H1 (cell line): ENCODE results near the gene NDUFAF8. TPM values are rescaled to one million over a fixed set of nuclear protein-coding genes. Genes with fewer than 3 reads are reported as not detected.

Source experiments
- CTCF ChIA-PET: fragments of 300-600 bp; sonication (Branson Sonifier 250); formaldehyde crosslinking; loops from one replicate; lab custom pipeline; 2021; ENCODE audit not compliant: partially characterized antibody; lab: Charles Lee
- POLR2A ChIA-PET: fragments of 300-600 bp; sonication (Branson Sonifier 250); formaldehyde crosslinking; loops from one replicate; lab custom pipeline; 2021; ENCODE audit warnings: inconsistent platforms; ENCODE audit not compliant: partially characterized antibody; lab: Charles Lee
- DNase-seq, 2 experiments: peaks; one replicate each; pipeline versions ENCODE4 v3.0.0 to v3.0.0-alpha.2; 2010 to 2022; ENCODE audit warnings: low spot score in 2 of 2, low read depth in 1 of 2, mixed read lengths in 1 of 2
- FAIRE-seq: peaks from 2 replicates; lab custom pipeline; 2011; peaks lifted over from hg19 to GRCh38; lab: Jason Lieb, UNC
- H2AFZ ChIP-seq: 2 replicates; pipeline ENCODE4 v1.8.1; 2012; ENCODE audit warnings: low read length, inconsistent platforms
- H2AK5ac ChIP-seq: 2 replicates; pipeline ENCODE4 v1.6.1; 2013; ENCODE audit warnings: low read depth, low read length
- H2BK120ac ChIP-seq: replicated peaks from 2 replicates; pipeline ENCODE3; 2013; ENCODE audit warnings: low read depth, low read length, inconsistent platforms
- H2BK12ac ChIP-seq: 2 replicates; pipeline ENCODE4 v1.6.1; 2013; ENCODE audit warnings: low read depth, low read length
- H2BK15ac ChIP-seq: 2 replicates; pipeline ENCODE4 v1.6.1; 2013; ENCODE audit warnings: low read length
- H2BK20ac ChIP-seq: 2 replicates; pipeline ENCODE4 v1.6.1; 2013; ENCODE audit warnings: low read length
- H2BK5ac ChIP-seq: 2 replicates; pipeline ENCODE4 v1.6.1; 2013; ENCODE audit warnings: low read depth, low read length
- H3K14ac ChIP-seq: 2 replicates; pipeline ENCODE4 v1.6.1; 2013; ENCODE audit warnings: inconsistent platforms; ENCODE audit not compliant: insufficient read length
- H3K18ac ChIP-seq: 2 replicates; pipeline ENCODE4 v1.6.1; 2013; ENCODE audit warnings: low read length; ENCODE audit errors: extremely low read depth
- H3K23ac ChIP-seq: 2 replicates; pipeline ENCODE4 v1.6.1; 2013; ENCODE audit warnings: inconsistent platforms; ENCODE audit not compliant: insufficient read length
- H3K23me2 ChIP-seq: 2 replicates; pipeline ENCODE4 v1.6.1; 2013; ENCODE audit warnings: low read depth, low read length
- H3K27ac ChIP-seq: 2 replicates; pipeline ENCODE4 v1.6.1; 2011; ENCODE audit warnings: low read depth, low read length, inconsistent platforms
- H3K27me3 ChIP-seq, 4 experiments: replicated peaks in 1 of 4; 1 replicate in 1 of 4; 2 replicates in 3 of 4; pipeline versions ENCODE4 v1.6.1 to v1.8.1; 2011 to 2013; ENCODE audit warnings: low read length in 3 of 4, mild to moderate bottlenecking in 3 of 4, inconsistent platforms in 2 of 4, mixed read lengths in 2 of 4, moderate library complexity in 1 of 4; ENCODE audit not compliant: control insufficient read depth in 3 of 4, insufficient read depth in 3 of 4; ENCODE audit errors: extremely low read depth in 1 of 4
- H3K36me3 ChIP-seq, 4 experiments: 2 replicates each; pipeline versions ENCODE4 v1.6.1 to v1.8.1; 2011 to 2013; ENCODE audit warnings: mild to moderate bottlenecking in 4 of 4, low read length in 3 of 4, moderate library complexity in 2 of 4, control low read depth in 1 of 4, inconsistent platforms in 1 of 4; ENCODE audit not compliant: insufficient read depth in 4 of 4, control insufficient read depth in 2 of 4
- H3K4ac ChIP-seq: replicated peaks from 2 replicates; pipeline ENCODE3; 2013; ENCODE audit warnings: low read length, low read depth, mixed read lengths, inconsistent platforms; ENCODE audit not compliant: insufficient read length
- H3K4me1 ChIP-seq, 4 experiments: replicated peaks in 1 of 4; 1 replicate in 1 of 4; 2 replicates in 3 of 4; pipeline versions ENCODE4 v1.6.1 to v1.8.1; 2011 to 2013; ENCODE audit warnings: low read length in 3 of 4, inconsistent platforms in 2 of 4, mixed read lengths in 1 of 4; ENCODE audit not compliant: insufficient read depth in 4 of 4, control insufficient read depth in 3 of 4
- H3K4me2 ChIP-seq, 2 experiments: 2 replicates each; pipeline versions ENCODE4 v1.6.1 to v1.8.1; 2011 to 2013; ENCODE audit warnings: low read depth in 2 of 2, low read length in 2 of 2, control low read depth in 1 of 2, inconsistent platforms in 1 of 2, mild to moderate bottlenecking in 1 of 2; ENCODE audit not compliant: insufficient read depth in 1 of 2
- H3K4me3 ChIP-seq, 4 experiments: fragments of 200-600, 300-600 bp in 1 of 4; sonication (generic), shearing (Covaris generic), sonication (Bioruptor Twin) in 1 of 4; 2 replicates each; pipeline versions ENCODE4 v1.5.1 to v1.8.1; 2011 to 2016; ENCODE audit warnings: low read length in 4 of 4, low read depth in 3 of 4, control low read depth in 2 of 4, inconsistent platforms in 2 of 4, mild to moderate bottlenecking in 2 of 4, mixed read lengths in 1 of 4, moderate library complexity in 1 of 4; ENCODE audit not compliant: insufficient read depth in 2 of 4; ENCODE audit errors: extremely low read depth in 1 of 4
- H3K56ac ChIP-seq: replicated peaks from 2 replicates; pipeline ENCODE3; 2013; ENCODE audit warnings: low read depth, mild to moderate bottlenecking, mixed read lengths, low read length, inconsistent platforms; ENCODE audit not compliant: insufficient read length
- H3K79me1 ChIP-seq: 2 replicates; pipeline ENCODE4 v1.6.1; 2013; ENCODE audit warnings: low read depth, low read length, control low read depth
- H3K79me2 ChIP-seq, 2 experiments: 2 replicates each; pipeline versions ENCODE4 v1.6.1 to v1.8.1; 2012 to 2013; ENCODE audit warnings: low read length in 2 of 2, mild to moderate bottlenecking in 2 of 2, inconsistent platforms in 1 of 2; ENCODE audit not compliant: insufficient read depth in 2 of 2, control insufficient read depth in 1 of 2
- H3K9ac ChIP-seq, 4 experiments: replicated peaks in 1 of 4; 1 replicate in 1 of 4; 2 replicates in 3 of 4; pipeline versions ENCODE4 v1.6.1 to v1.8.1; 2011 to 2013; ENCODE audit warnings: low read depth in 3 of 4, low read length in 3 of 4, control low read depth in 2 of 4, mild to moderate bottlenecking in 2 of 4, moderate library complexity in 2 of 4, inconsistent platforms in 1 of 4; ENCODE audit errors: extremely low read depth in 1 of 4
- H3K9me3 ChIP-seq, 2 experiments: 2 replicates each; pipeline versions ENCODE4 v1.6.1 to v1.8.1; 2012 to 2013; ENCODE audit warnings: mild to moderate bottlenecking in 2 of 2, moderate library complexity in 2 of 2, control low read depth in 1 of 2, inconsistent platforms in 1 of 2, low read depth in 1 of 2, low read length in 1 of 2, mixed read lengths in 1 of 2; ENCODE audit not compliant: insufficient read depth in 2 of 2
- H4K20me1 ChIP-seq, 2 experiments: replicated peaks in 1 of 2; 2 replicates each; pipeline versions ENCODE3 to v1.8.1; 2011 to 2013; ENCODE audit warnings: inconsistent platforms in 2 of 2, low read length in 2 of 2, mild to moderate bottlenecking in 1 of 2; ENCODE audit not compliant: insufficient read depth in 2 of 2, control insufficient read depth in 1 of 2
- H4K5ac ChIP-seq: 2 replicates; pipeline ENCODE4 v1.6.1; 2013; ENCODE audit warnings: low read length, low read depth, mixed read lengths, inconsistent platforms; ENCODE audit not compliant: insufficient read length
- H4K8ac ChIP-seq: 2 replicates; pipeline ENCODE4 v1.8.0; 2013; ENCODE audit warnings: mild to moderate bottlenecking, moderate library complexity, low read length, inconsistent platforms; ENCODE audit not compliant: insufficient read depth; ENCODE audit errors: extremely low read depth
- H4K91ac ChIP-seq: replicated peaks from 2 replicates; pipeline ENCODE3; 2013; ENCODE audit warnings: low read length, mixed read lengths, inconsistent platforms; ENCODE audit not compliant: insufficient read length
- CBX8 ChIP-seq: fragments of 300-800, 300-1000 bp; sonication (generic); IDR thresholded peaks from 2 replicates; pipeline ENCODE4 v1.7.1; 2016; ENCODE audit warnings: low read depth, low read length, borderline replicate concordance
- CHD1 ChIP-seq: IDR thresholded peaks from 2 replicates; pipeline ENCODE4 v1.6.1; 2012; ENCODE audit warnings: low read depth, low read length, improper control_type of control experiment
- CHD2 ChIP-seq: IDR thresholded peaks from 2 replicates; pipeline ENCODE4 v1.6.1; 2012; ENCODE audit warnings: low read length, improper control_type of control experiment
- E2F6 ChIP-seq: IDR thresholded peaks from 2 replicates; pipeline ENCODE4 v1.6.1; 2012; ENCODE audit warnings: inconsistent platforms
- EGR1 ChIP-seq: IDR thresholded peaks from 2 replicates; pipeline ENCODE4 v1.6.1; 2011; ENCODE audit warnings: low read depth, low read length, borderline replicate concordance
- HDAC6 ChIP-seq: IDR thresholded peaks from one replicate; pipeline ENCODE4 v1.7.1; 2012; ENCODE audit warnings: low read depth, mild to moderate bottlenecking, inconsistent platforms, low read length, moderate library complexity
- JUN ChIP-seq: IDR thresholded peaks from 2 replicates; pipeline ENCODE4 v1.6.1; 2011; ENCODE audit warnings: low read depth, mild to moderate bottlenecking, improper control_type of control experiment, low read length
- MAX ChIP-seq: IDR thresholded peaks from 2 replicates; pipeline ENCODE4 v1.6.1; 2012; ENCODE audit warnings: inconsistent platforms
- RAD21 ChIP-seq, 2 experiments: IDR thresholded peaks in 1 of 2; conservative IDR thresholded peaks in 1 of 2; 2 replicates each; pipeline ENCODE4 v1.6.1; 2011; ENCODE audit warnings: low read depth in 2 of 2, low read length in 2 of 2, improper control_type of control experiment in 1 of 2, inconsistent platforms in 1 of 2, mild to moderate bottlenecking in 1 of 2, moderate library complexity in 1 of 2
- SIN3A ChIP-seq, 2 experiments: IDR thresholded peaks in 1 of 2; conservative IDR thresholded peaks in 1 of 2; 2 replicates each; pipeline ENCODE4 v1.6.1; 2011 to 2012; ENCODE audit warnings: low read length in 2 of 2, improper control_type of control experiment in 1 of 2, low read depth in 1 of 2, mild to moderate bottlenecking in 1 of 2
- SIRT6 ChIP-seq: IDR thresholded peaks from one replicate; pipeline ENCODE4 v1.7.1; 2012; ENCODE audit warnings: low read length, inconsistent platforms
- SP2 ChIP-seq: IDR thresholded peaks from 2 replicates; pipeline ENCODE4 v1.6.1; 2012; ENCODE audit warnings: mild to moderate bottlenecking, low read length, inconsistent platforms
- SRF ChIP-seq: IDR thresholded peaks from 2 replicates; pipeline ENCODE4 v1.6.1; 2011; ENCODE audit warnings: mild to moderate bottlenecking, low read depth, low read length, moderate library complexity
- ZNF274 ChIP-seq: IDR thresholded peaks from 2 replicates; pipeline ENCODE4 v1.7.0; 2012; ENCODE audit warnings: low read length, borderline replicate concordance; ENCODE audit errors: extremely low read depth
- WGBS, 2 experiments: shearing (Covaris generic) in 1 of 2; methylation state at CpG; one replicate each; pipeline versions ENCODE4 v1.1.6 to v1.1.7; 2013 to 2015; ENCODE audit warnings: low lambda C conversion rate in 2 of 2, mixed read lengths in 2 of 2, inconsistent platforms in 1 of 2, low coverage in 1 of 2, missing lambda C conversion rate in 1 of 2; ENCODE audit not compliant: insufficient replicate concordance in 2 of 2, insufficient coverage in 1 of 2, insufficient read length in 1 of 2; ENCODE audit errors: extremely low coverage in 1 of 2, missing lambda C conversion rate in 1 of 2; 5-methylcytosine and 5-hydroxymethylcytosine counted together
- polyA plus RNA-seq, 7 experiments: library from polyadenylated mRNA; depleted of rRNA in 3 of 7; stranded (reverse) in 5 of 7; unstranded in 2 of 7; fragments of >200 nt in 5 of 7; fragments of 200-250 nt in 2 of 7; gene quantifications; 1 replicate in 5 of 7; 2 replicates in 1 of 7; 4 replicates in 1 of 7; pipeline versions ENCODE4 v1.2.1 to v1.2.3, GENCODE V29; 2011 to 2013; ENCODE audit warnings: missing spikeins in 2 of 7, mixed read lengths in 2 of 7
- total RNA-seq: library from RNA; stranded (reverse); fragmentation: NEBNext Ultra II Directional; extraction: Animal tissue kit (Norgen Biotek cat#: 25700); gene quantifications from 2 replicates; pipeline ENCODE4 v1.2.1, GENCODE V29; 2021

NDUFAF8 gene
- total and polyA plus RNA-seq, 2 of the 8 experiments (the other 6 are each of a cell fraction or from before 2014, with no cell fraction given) = 48.9 to 91.1 TPM

- H3K4ac ChIP-seq = no peak overlapping the region
- WGBS, 2 experiments = 94% methylated on average over 12 of the region's 12 CpGs; no CpG with 5 or more reads in 1 of the 2 experiments
- H3K18ac ChIP-seq = no peak overlapping the region
- peaks cover 0 to 22% (median 3%) of the 10 kb centered on the region in 4 experiments; a peak in 3 of 8 replicates for H3K36me3 ChIP-seq
- H3K56ac ChIP-seq = no peak overlapping the region
- H3K4me1 ChIP-seq = no peaks in the 10 kb centered on the region
- DNase-seq (no peak), FAIRE-seq (no peak)
- no peak overlapping the region for H2BK20ac ChIP-seq
- H3K23ac ChIP-seq = no peak overlapping the region
- no peak overlapping the region for H4K8ac ChIP-seq
- ChIA-PET POLR2A (no interaction called here), CTCF (no interaction called here)
- no peaks in the 10 kb centered on the region for H3K27me3 ChIP-seq
- H3K79me1 ChIP-seq = no peaks in the 10 kb centered on the region
- H2BK5ac ChIP-seq = no peak overlapping the region
- no peak overlapping the region for H2AK5ac ChIP-seq
- no peaks in the 10 kb centered on the region for H3K23me2 ChIP-seq
- H2AFZ ChIP-seq = no peak overlapping the region
- no peak overlapping the region for H3K14ac ChIP-seq
- no peak overlapping the region for H2BK15ac ChIP-seq
- no peak overlapping the region for H3K9ac ChIP-seq
- no peak overlapping the region for H3K27ac ChIP-seq
- H4K20me1 ChIP-seq = peaks cover 9% of the 10 kb centered on the region in 2 experiments
- H2BK12ac ChIP-seq = no peak overlapping the region
- H4K91ac ChIP-seq = no peak overlapping the region
- H3K79me2 ChIP-seq = no peaks in the 10 kb centered on the region
- H3K4me3 ChIP-seq = no peak overlapping the region
- no peak overlapping the region for H4K5ac ChIP-seq
- H2BK120ac ChIP-seq = no peak overlapping the region
- no peaks in the 10 kb centered on the region for H3K9me3 ChIP-seq
- no peak overlapping the region for H3K4me2 ChIP-seq
- no peak for TF ChIP-seq SRF
- no peak for TF ChIP-seq SIN3A (conservative IDR thresholded peaks at IDR 0.05 in 1 of 2, IDR thresholded peaks at IDR 0.05 in 1 of 2; ENCODE audit: low read depth in 1 of 2, low read length in 2 of 2)
- no peak for TF ChIP-seq E2F6
- no peak for TF ChIP-seq CHD2
- no peak for TF ChIP-seq CBX8
- no peak for TF ChIP-seq SIRT6
- TF ChIP-seq ZNF274 = no peak
- TF ChIP-seq MAX = no peak
- no peak for TF ChIP-seq SP2
- TF ChIP-seq RAD21 (IDR thresholded peaks at IDR 0.05 in 1 of 2, conservative IDR thresholded peaks at IDR 0.05 in 1 of 2; ENCODE audit: low read depth in 2 of 2, low read length in 2 of 2) = no peak
- no peak for TF ChIP-seq JUN
- TF ChIP-seq CHD1 = no peak
- TF ChIP-seq HDAC6 = no peak
- TF ChIP-seq EGR1 = no peak
Measured at GRCh38 chr17:81272616-81273015, 33.5 kb downstream of the NDUFAF8 start.
